Measurements from ENCODE around the gene ROGDI.

DNA sequence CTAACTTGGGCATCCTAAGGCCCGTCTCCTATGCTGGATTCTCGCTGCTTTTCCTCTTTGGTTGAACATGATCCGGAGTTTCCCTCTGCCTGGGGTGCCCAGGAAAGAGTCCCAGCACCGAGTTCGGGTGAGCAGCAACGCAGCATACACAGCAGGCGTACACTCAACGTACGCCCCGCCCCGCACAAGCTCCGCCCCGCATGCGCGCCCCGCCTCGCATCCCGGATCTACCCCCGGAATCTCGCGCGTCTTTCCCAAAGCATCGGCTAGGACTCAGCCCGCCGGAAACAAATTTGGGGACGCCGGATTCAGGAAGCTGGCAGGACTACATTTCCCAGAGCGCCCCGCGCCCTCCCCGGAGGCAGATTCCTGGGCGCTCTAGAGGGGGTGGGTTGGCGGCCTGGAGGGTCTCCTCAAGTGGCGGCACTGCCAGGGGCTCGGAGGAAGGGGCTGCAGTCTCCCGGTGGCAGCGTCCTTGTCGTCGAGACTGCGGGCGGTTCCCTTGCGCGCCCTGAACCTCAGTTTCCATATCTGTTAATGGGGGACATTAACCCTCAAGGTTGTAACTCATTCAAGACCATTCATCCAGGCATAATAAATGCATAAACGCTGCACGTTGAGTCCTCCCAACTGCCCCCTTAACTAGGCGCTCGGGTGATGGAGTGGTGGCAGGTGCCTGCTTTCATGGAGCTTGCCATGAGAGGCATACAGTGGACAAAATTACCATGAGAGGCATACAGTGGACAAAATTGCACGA, 33.7 kb downstream of the ROGDI start:
- TF ChIP-seq POLR2A (IDR thresholded peaks at IDR 0.05; ENCODE audit: low read length) (peak; percentile 55), GATA1 (IDR thresholded peaks at IDR 0.05; ENCODE audit: low read depth, low read length) (no peak)

Data from erythroblast (primary cell).